HG03103 (cell line): ENCODE data around the gene ZNF771.

Experiments used
- ATAC-seq: cut with Tn5 transposase; IDR thresholded peaks from one replicate; pipeline ENCODE4 v1.9.1; 2021; ENCODE audit warnings: low read depth; ENCODE audit not compliant: unreplicated experiment

Gene ZNF771

GRCh38 chr16:30407102-30407803, at the start of gene ZNF771:
ZNF771 (plus strand) TSS chr16:30407606; CDS start chr16:30408054, 448 bp downstream.
- peak; percentile 62 for ATAC-seq

- ATAC-seq = no peak
Observed at GRCh38 chr16:30357715-30358576, 49.5 kb upstream of the ZNF771 start.

DNA sequence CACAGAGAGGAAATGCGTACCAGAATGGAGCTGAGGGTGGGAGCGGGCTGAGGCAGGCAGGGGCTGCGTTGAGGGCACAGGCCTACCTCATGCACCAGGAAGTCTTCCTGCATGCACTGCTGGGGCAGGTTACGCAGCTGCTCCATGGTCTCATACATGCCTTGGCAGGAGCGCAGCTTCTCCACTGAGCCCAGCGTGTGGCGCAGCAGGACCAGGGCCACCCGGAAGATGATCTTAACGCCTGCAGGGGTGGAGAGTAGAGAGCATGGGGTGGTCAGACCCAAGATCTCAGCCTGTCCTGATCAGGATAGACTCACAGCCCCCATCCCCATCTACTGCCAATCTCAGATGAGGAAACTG, 48.8 kb upstream of the ZNF771 start:
- no peak for ATAC-seq

DNA sequence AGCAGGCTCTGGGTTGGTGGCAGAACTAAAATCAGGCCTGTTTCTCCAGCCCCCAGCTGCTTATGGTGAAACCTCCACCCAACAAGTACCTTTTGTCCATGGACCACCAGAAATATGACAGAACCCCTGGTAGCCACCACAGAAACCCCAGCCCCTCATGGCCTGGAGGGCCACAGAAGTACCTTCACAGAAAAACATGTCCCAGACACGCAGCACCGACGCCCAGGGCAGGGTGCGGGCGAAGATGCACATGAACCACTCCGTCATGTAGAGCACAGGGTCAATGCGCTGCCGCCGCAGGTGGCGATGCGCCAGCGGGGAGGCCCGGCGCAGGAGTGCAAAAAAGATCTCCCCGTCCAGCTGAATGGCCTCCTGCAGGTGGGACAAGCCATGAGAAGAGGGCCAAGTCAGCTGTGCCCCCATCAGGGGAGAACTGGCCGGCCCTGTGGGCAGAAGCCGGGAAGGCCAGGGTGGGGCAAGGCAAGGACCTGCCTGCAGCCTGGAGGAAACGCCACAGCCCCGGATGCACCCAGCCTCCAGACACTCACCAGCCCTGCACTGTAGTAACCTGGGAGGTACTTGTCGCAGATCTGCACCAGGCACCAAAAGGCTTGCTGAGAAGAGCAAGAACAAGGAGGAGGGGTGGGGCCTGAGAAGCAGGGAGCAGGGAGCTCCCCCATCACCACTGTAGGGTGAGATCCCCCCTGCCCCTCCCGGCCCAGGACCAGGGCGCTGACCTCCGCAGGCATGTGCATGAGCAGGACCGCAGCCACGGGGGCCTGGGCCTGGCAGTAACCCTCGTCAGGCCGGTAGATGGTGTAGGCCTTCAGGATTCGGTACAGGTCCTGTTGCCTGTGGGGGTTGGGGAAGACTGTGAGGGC, 48.2 kb upstream of the ZNF771 start:
- ATAC-seq = no peak

DNA sequence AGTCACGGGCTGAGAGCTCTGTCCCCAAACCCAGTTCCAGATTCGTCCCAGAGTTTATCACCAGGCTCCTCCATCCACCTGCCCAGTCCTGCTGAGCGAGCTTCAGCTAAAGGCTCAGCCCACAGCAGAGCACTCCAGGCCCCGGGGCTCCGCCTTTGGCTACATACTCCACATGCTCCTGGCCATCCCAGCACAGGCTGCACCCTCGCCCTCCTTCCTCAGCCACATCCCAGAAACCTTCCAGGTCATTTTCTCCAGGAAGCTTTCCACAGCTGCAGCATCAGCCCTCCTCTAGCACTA, 47.6 kb upstream of the ZNF771 start:
- ATAC-seq = no peak

DNA sequence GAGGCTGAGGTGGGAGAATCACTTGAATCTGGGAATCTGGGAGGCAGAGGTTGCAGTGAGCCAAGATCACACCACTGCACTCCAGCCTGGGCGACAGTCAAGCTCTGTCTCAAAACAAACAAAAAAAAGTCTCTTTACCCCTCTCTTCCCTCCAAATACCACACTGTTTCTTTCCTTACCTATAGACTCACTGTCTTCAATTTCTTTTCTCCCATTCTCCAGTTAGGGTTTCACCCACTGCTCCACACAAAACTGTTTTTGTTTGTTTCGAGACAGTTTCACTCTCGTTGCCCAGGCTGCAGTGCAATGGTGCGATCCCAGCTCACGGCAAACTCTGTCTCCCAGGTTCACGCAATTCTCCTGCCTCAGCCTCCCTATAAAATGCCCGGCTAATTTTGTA, 46.2 kb upstream of the ZNF771 start:
- ATAC-seq = no peak

DNA sequence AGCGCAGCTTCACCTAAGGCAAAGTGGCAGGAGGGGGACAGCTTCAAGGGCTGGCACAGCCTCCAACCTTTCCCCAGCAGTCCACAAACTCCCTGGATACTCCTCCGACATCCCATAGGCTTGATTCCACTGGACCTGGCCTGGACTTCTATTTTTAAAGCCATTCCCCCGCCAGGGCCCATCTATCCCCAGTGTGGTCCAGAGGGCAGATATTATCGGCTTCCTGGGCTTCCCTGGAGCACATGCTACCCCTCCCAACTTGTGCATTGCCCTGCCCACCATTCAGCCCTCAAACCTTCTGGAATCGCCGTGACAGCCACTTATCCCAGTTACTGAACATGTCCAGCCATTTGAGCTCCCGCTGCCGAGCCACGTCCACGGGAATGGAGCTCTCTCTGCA, 42.2 kb upstream of the ZNF771 start:
- ATAC-seq = no peak

DNA sequence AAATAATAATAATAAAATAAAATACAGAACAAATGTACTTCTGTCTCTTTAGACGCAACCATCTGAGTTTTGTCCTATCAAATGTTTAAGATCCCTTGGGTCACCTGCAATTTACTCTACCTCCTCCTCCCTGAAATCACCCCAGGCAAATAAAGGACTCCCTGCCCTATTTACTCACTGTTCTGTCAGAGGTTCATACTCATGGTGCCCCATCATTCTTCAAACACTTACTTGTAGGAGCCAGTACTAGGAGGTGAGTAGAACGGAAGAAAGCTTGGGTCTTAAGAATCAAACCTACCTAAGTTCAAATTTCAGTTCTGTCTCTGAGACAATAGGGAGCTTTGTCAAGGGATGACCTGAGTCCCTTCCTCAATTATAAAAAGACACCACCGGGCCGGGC, 40.9 kb upstream of the ZNF771 start:
- no peak for ATAC-seq

GRCh38 chr16:30367349-30368009, 39.9 kb upstream of the ZNF771 start:
- ATAC-seq = no peak

- no peak for ATAC-seq
Observed at GRCh38 chr16:30368122-30368791, 39.1 kb upstream of the ZNF771 start.

DNA sequence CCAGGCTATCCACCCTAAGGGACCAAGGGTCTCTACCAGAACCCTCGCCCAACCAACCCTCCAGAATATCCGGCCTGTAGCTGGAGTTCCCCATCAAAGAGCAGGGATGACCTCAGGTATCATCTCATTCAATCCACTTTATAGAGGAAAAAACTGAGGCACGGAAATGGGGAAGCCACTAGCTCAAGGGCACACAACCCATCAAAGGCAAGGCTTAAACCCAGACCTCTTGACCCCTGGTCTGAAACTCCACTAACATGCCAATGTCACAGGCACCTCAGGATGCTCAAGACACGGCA, 38.7 kb upstream of the ZNF771 start:
- no peak for ATAC-seq

GRCh38 chr16:30369091-30369937, 38.1 kb upstream of the ZNF771 start:
- ATAC-seq = no peak

DNA sequence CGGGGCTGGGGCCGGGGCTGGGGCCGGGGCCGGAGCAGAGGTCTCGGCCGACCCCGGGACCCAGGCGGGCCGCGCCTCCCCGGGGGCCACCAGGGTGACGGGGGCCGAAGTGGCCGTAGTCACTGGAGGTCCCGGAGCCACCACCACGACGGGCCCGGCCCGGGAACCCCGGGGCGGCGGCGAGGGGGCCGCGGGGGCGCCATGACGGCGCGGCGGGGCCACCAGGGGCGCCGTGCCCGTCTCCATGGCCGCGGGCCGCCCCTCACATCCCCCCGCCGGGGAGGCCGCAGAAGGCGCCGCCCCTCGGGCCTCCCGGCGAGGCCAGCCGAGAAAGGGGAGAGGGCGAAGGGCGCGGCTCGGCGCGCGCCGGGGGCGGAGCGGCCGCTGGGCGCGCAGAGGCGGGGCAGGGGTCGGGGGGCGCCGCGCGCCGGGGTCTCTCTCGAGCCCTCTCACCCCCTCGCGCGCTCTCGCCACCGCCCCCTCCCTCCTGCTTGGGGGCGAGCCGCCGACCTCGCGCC, 37.4 kb upstream of the ZNF771 start:
- ATAC-seq = peak; percentile 9

GRCh38 chr16:30370456-30371247, 36.8 kb upstream of the ZNF771 start, which contains the start of gene TBC1D10B:
TBC1D10B (minus strand) TSS chr16:30370494; CDS start chr16:30370183, 311 bp downstream.
- ATAC-seq = peak; percentile 80

GRCh38 chr16:30371248-30371816, 36.1 kb upstream of the ZNF771 start:
- no peak for ATAC-seq

DNA sequence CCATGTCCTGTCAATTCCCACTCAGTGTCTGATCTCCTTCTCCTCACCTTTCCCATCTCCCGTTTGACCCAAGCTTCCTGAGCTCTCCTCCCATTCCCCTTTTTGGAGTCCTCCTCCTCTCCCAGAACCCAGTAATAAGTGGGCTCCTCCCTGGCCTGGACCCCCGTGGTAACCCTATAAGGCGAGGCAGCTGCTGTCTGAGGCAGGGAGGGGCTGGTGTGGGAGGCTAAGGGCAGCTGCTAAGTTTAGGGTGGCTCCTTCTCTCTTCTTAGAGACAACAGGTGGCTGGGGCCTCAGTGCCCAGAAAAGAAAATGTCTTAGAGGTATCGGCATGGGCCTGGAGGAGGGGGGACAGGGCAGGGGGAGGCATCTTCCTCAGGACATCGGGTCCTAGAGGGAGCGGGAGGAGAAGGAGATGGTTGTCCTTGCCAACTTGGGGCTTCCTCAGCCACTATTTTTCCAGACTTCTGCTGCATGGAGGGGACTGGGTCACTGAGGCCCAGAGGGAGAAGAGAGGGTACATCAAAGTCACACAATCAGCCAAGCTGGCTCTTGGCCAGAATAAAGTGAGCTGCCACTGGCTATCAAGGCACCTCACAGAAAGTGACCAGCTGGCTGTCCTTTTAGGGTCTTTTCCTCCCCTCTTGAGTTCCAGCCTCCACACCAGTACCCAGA, 35.2 kb upstream of the ZNF771 start:
- no peak for ATAC-seq

GRCh38 chr16:30372725-30373124, 34.7 kb upstream of the ZNF771 start:
- ATAC-seq = no peak
